ENCODE results near the gene PITPNM2. TPM values are rescaled to one million over a fixed set of nuclear protein-coding genes. Genes with fewer than 3 reads are reported as not detected.

The PITPNM2 gene
- total RNA-seq, result 5.9 to 7.5 TPM (median 7.0 TPM) in 3 replicates

GRCh38 chr12:123150744-123151456 lies at the start of gene PITPNM2:
TSS of gene PITPNM2 (minus strand) at chr12:123151090. CDS start at chr12:123034590, 116,500 bp downstream.
- H3K4me1 Mint-ChIP-seq, result peaks cover 14% of the 10 kb centered on the region
- H3K27ac Mint-ChIP-seq, result no peak within 1 kb of the TSS
- DNase-seq (ENCODE audit: low spot score in 2 of 2, unreplicated experiment in 2 of 2), result peak; percentile 51 to 63

GRCh38 chr12:123200414-123200813 lies 49.5 kb upstream of the PITPNM2 start:
- H3K4me3 Mint-ChIP-seq, result no peak overlapping the region
- no peaks in the 10 kb centered on the region for H3K4me1 Mint-ChIP-seq
- H3K9me3 Mint-ChIP-seq, result no peaks in the 10 kb centered on the region
- no peaks in the 10 kb centered on the region for H3K27me3 Mint-ChIP-seq (ENCODE audit: low read depth)
- TF ChIP-seq, protein P1, sequence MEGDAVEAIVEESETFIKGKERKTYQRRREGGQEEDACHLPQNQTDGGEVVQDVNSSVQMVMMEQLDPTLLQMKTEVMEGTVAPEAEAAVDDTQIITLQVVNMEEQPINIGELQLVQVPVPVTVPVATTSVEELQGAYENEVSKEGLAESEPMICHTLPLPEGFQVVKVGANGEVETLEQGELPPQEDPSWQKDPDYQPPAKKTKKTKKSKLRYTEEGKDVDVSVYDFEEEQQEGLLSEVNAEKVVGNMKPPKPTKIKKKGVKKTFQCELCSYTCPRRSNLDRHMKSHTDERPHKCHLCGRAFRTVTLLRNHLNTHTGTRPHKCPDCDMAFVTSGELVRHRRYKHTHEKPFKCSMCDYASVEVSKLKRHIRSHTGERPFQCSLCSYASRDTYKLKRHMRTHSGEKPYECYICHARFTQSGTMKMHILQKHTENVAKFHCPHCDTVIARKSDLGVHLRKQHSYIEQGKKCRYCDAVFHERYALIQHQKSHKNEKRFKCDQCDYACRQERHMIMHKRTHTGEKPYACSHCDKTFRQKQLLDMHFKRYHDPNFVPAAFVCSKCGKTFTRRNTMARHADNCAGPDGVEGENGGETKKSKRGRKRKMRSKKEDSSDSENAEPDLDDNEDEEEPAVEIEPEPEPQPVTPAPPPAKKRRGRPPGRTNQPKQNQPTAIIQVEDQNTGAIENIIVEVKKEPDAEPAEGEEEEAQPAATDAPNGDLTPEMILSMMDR (IDR thresholded peaks at IDR 0.05; ENCODE audit: unreplicated experiment), result no peak
- H3K27ac Mint-ChIP-seq, result no peak overlapping the region
- peaks cover 30% of the 10 kb centered on the region for H3K36me3 Mint-ChIP-seq
- DNase-seq (ENCODE audit: low spot score in 2 of 2, unreplicated experiment in 2 of 2), result no peak

More at GRCh38 chr12:123150744-123151456, at the start of gene PITPNM2:
- H3K4me3 Mint-ChIP-seq, result peak within 1 kb of the TSS; percentile 75
- no peaks in the 10 kb centered on the region for H3K36me3 Mint-ChIP-seq
- peaks cover 27% of the 10 kb centered on the region for H3K27me3 Mint-ChIP-seq (ENCODE audit: low read depth)
- no peaks in the 10 kb centered on the region for H3K9me3 Mint-ChIP-seq
- TF ChIP-seq, protein P1 (IDR thresholded peaks at IDR 0.05; ENCODE audit: unreplicated experiment), result no peak

- DNase-seq (ENCODE audit: low spot score in 2 of 2, unreplicated experiment in 2 of 2), result no peak
- no peaks in the 10 kb centered on the region for H3K4me1 Mint-ChIP-seq
- TF ChIP-seq, protein P1 (IDR thresholded peaks at IDR 0.05; ENCODE audit: unreplicated experiment), result no peak
These were observed 49.0 kb upstream of the PITPNM2 start for GRCh38 chr12:123199936-123200335.

DNA sequence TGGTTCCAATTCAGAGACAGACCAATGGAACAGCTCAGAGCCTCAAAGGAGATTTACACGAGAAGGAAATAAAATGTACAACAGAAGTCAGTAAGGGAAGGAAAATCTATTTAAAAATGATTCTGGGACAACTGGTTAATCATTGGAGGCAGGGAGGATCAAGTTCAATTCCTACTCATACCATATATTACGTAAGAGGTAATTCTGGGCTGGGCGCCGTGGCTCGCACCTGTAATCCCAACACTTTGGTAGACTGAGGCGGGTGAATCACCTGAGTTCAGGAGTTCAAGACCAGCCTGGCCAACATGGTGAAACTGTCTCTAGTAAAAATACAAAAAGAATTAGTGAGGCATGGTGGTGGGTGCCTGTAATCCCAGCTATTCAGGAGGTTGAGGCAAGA lies 36.7 kb upstream of the PITPNM2 start:
- TF ChIP-seq, protein P1 (IDR thresholded peaks at IDR 0.05; ENCODE audit: unreplicated experiment), result no peak
- no peaks in the 10 kb centered on the region for H3K9me3 Mint-ChIP-seq
- H3K4me3 Mint-ChIP-seq, result no peak overlapping the region
- DNase-seq (ENCODE audit: low spot score in 2 of 2, unreplicated experiment in 2 of 2), result no peak
- H3K4me1 Mint-ChIP-seq, result no peaks in the 10 kb centered on the region
- no peaks in the 10 kb centered on the region for H3K27me3 Mint-ChIP-seq (ENCODE audit: low read depth)
- H3K36me3 Mint-ChIP-seq, result peaks cover 34% of the 10 kb centered on the region
- no peak overlapping the region for H3K27ac Mint-ChIP-seq

More at GRCh38 chr12:123199936-123200335, 49.0 kb upstream of the PITPNM2 start:
- Mint-ChIP-seq H3K4me3 (no peak overlapping the region), H3K36me3 (peaks cover 27% of the 10 kb centered on the region), H3K9me3 (no peaks in the 10 kb centered on the region), H3K27ac (no peak overlapping the region), H3K27me3 (ENCODE audit: low read depth) (no peaks in the 10 kb centered on the region)

DNA sequence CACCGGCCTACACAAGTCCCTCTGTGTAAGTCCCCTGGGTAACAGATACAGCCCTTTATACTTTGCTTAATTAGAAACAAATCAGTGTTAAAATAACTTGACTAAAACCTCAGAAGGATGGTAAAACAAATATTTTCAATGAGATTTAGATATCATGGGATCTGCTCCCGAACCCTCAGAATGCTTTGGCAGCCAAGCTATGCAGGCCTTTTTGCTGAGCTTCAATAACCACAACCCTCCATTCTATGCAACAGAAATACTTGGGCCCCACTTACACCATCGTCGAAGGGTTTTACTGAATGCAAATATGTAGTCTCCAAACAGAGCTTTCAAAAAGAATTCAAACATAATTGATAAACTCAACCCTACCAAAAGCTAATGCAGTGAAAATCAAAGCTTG lies 29.3 kb upstream of the PITPNM2 start:
- no peaks in the 10 kb centered on the region for H3K27me3 Mint-ChIP-seq (ENCODE audit: low read depth)
- H3K27ac Mint-ChIP-seq, result no peak overlapping the region
- no peaks in the 10 kb centered on the region for H3K9me3 Mint-ChIP-seq
- no peaks in the 10 kb centered on the region for H3K4me1 Mint-ChIP-seq
- DNase-seq (ENCODE audit: low spot score in 2 of 2, unreplicated experiment in 2 of 2), result no peak
- no peak overlapping the region for H3K4me3 Mint-ChIP-seq
- peaks cover 29% of the 10 kb centered on the region for H3K36me3 Mint-ChIP-seq
- TF ChIP-seq, protein P1 (IDR thresholded peaks at IDR 0.05; ENCODE audit: unreplicated experiment), result no peak
